Measurements from ENCODE around the gene PPP6R2. TPM values are rescaled to one million over a fixed set of nuclear protein-coding genes. Genes with fewer than 3 reads are reported as not detected.

Gene PPP6R2
- total RNA-seq, 2 experiments from 2014 or later, result 62.3 to 64.5 TPM

GRCh38 chr22:50463188-50463900 lies 120.2 kb downstream of the PPP6R2 start:
- no peak for TF ChIP-seq EZH2phosphoT487 (IDR thresholded peaks at IDR 0.05; ENCODE audit: borderline replicate concordance, low read depth, low read length)
- no peak for TF ChIP-seq CTCF (conservative IDR thresholded peaks at IDR 0.05; ENCODE audit: low read length)
- DNase-seq (ENCODE audit: low spot score), result no peak
- Histone ChIP-seq H2AFZ (ENCODE audit: low read length) (no peak overlapping the region), H3K4me3 (ENCODE audit: low read depth, low read length, poor library complexity, severe bottlenecking) (no peak overlapping the region), H3K4me2 (ENCODE audit: low read length) (no peak overlapping the region), H3K4me1 (ENCODE audit: insufficient read depth, low read length, poor library complexity, severe bottlenecking) (peaks cover 17% of the 10 kb centered on the region), H3K79me2 (ENCODE audit: insufficient read depth, low read depth, low read length) (peaks cover 18% of the 10 kb centered on the region), H3K9me2 (ENCODE audit: insufficient read depth, low read length) (no peaks in the 10 kb centered on the region), H3K27ac (ENCODE audit: low read depth, low read length, poor library complexity, severe bottlenecking) (no peak overlapping the region), H4K20me1 (ENCODE audit: insufficient read depth, low read length) (no peaks in the 10 kb centered on the region), H3K9me3 (ENCODE audit: low read length) (no peaks in the 10 kb centered on the region), H3K36me3 (ENCODE audit: insufficient read depth, low read length) (peaks cover 100% of the 10 kb centered on the region)
- no TSS peak for BruUV-seq (replicated peaks)
- intact Hi-C loops (cut with micrococcal nuclease; ENCODE audit: unreplicated experiment), result no loop called here
- POLR2A ChIA-PET, result no interaction called here
- CTCF ChIA-PET (ENCODE audit: unreplicated experiment), result no interaction called here

GRCh38 chr22:50464451-50464850 lies 121.3 kb downstream of the PPP6R2 start:
- Histone ChIP-seq H3K9me2 (ENCODE audit: insufficient read depth, low read length) (no peaks in the 10 kb centered on the region), H3K9me3 (ENCODE audit: low read length) (no peaks in the 10 kb centered on the region), H3K27ac (ENCODE audit: low read depth, low read length, poor library complexity, severe bottlenecking) (no peak overlapping the region), H3K36me3 (ENCODE audit: insufficient read depth, low read length) (peaks cover 93% of the 10 kb centered on the region), H3K79me2 (ENCODE audit: insufficient read depth, low read depth, low read length) (peaks cover 28% of the 10 kb centered on the region), H2AFZ (ENCODE audit: low read length) (no peak overlapping the region), H4K20me1 (ENCODE audit: insufficient read depth, low read length) (no peaks in the 10 kb centered on the region), H3K4me3 (ENCODE audit: low read depth, low read length, poor library complexity, severe bottlenecking) (no peak overlapping the region), H3K4me1 (ENCODE audit: insufficient read depth, low read length, poor library complexity, severe bottlenecking) (peaks cover 27% of the 10 kb centered on the region), H3K4me2 (ENCODE audit: low read length) (no peak overlapping the region)
- POLR2A ChIA-PET, result no interaction called here
- BruUV-seq (replicated peaks), result no TSS peak
- CTCF ChIA-PET (ENCODE audit: unreplicated experiment), result no interaction called here
- intact Hi-C loops (cut with micrococcal nuclease; ENCODE audit: unreplicated experiment), result no loop called here
- no peak for DNase-seq (ENCODE audit: low spot score)
- no peak for TF ChIP-seq CTCF (conservative IDR thresholded peaks at IDR 0.05; ENCODE audit: low read length)
- TF ChIP-seq EZH2phosphoT487 (IDR thresholded peaks at IDR 0.05; ENCODE audit: borderline replicate concordance, low read depth, low read length), result no peak

- H3K79me2 ChIP-seq (ENCODE audit: insufficient read depth, low read depth, low read length), result peaks cover 28% of the 10 kb centered on the region
- intact Hi-C loops (cut with micrococcal nuclease; ENCODE audit: unreplicated experiment), result no loop called here
Measured at GRCh38 chr22:50465066-50465930, 122.2 kb downstream of the PPP6R2 start.

More at GRCh38 chr22:50465066-50465930, 122.2 kb downstream of the PPP6R2 start:
- Histone ChIP-seq H3K27ac (ENCODE audit: low read depth, low read length, poor library complexity, severe bottlenecking) (no peak overlapping the region), H3K9me3 (ENCODE audit: low read length) (no peaks in the 10 kb centered on the region), H3K36me3 (ENCODE audit: insufficient read depth, low read length) (peaks cover 85% of the 10 kb centered on the region), H3K4me3 (ENCODE audit: low read depth, low read length, poor library complexity, severe bottlenecking) (no peak overlapping the region), H2AFZ (ENCODE audit: low read length) (no peak overlapping the region), H3K4me2 (ENCODE audit: low read length) (no peak overlapping the region), H3K4me1 (ENCODE audit: insufficient read depth, low read length, poor library complexity, severe bottlenecking) (peaks cover 33% of the 10 kb centered on the region), H3K9me2 (ENCODE audit: insufficient read depth, low read length) (no peaks in the 10 kb centered on the region), H4K20me1 (ENCODE audit: insufficient read depth, low read length) (no peaks in the 10 kb centered on the region)
- CTCF ChIA-PET (ENCODE audit: unreplicated experiment), result no interaction called here
- POLR2A ChIA-PET, result no interaction called here
- no peak for DNase-seq (ENCODE audit: low spot score)
- TF ChIP-seq EZH2phosphoT487 (IDR thresholded peaks at IDR 0.05; ENCODE audit: borderline replicate concordance, low read depth, low read length), result no peak
- no peak for TF ChIP-seq CTCF (conservative IDR thresholded peaks at IDR 0.05; ENCODE audit: low read length)
- no TSS peak for BruUV-seq (replicated peaks)
